Vagina (tissue), 2 donors: ENCODE data around the gene CHST10.

Experiments
- POLR2AphosphoS5 ChIP-seq, 2 donors: sonication (generic); formaldehyde crosslinking; IDR thresholded peaks; one replicate each; pipeline ENCODE4 v1.9.0; 2017; ENCODE audit warnings: antibody characterized with exemption in 2 of 2, mild to moderate bottlenecking in 2 of 2, low read depth in 1 of 2; ENCODE audit not compliant: insufficient read depth in 1 of 2
- TF ChIP-seq, protein P1 (sequence below), 3 experiments: fragments of 450-650 bp in 2 of 3; fragments of 200-600 bp in 1 of 3; sonication (generic) in 1 of 3; IDR thresholded peaks; one replicate each; pipeline ENCODE4 v1.5.1; 2017 to 2019; ENCODE audit warnings: antibody characterized with exemption in 3 of 3, mild to moderate bottlenecking in 2 of 3, moderate library complexity in 2 of 3

GRCh38 chr2:100426384-100426720, 8.9 kb upstream of the CHST10 start:
- TF ChIP-seq, protein P1, sequence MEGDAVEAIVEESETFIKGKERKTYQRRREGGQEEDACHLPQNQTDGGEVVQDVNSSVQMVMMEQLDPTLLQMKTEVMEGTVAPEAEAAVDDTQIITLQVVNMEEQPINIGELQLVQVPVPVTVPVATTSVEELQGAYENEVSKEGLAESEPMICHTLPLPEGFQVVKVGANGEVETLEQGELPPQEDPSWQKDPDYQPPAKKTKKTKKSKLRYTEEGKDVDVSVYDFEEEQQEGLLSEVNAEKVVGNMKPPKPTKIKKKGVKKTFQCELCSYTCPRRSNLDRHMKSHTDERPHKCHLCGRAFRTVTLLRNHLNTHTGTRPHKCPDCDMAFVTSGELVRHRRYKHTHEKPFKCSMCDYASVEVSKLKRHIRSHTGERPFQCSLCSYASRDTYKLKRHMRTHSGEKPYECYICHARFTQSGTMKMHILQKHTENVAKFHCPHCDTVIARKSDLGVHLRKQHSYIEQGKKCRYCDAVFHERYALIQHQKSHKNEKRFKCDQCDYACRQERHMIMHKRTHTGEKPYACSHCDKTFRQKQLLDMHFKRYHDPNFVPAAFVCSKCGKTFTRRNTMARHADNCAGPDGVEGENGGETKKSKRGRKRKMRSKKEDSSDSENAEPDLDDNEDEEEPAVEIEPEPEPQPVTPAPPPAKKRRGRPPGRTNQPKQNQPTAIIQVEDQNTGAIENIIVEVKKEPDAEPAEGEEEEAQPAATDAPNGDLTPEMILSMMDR (IDR thresholded peaks at IDR 0.05) = no peak
- TF ChIP-seq POLR2AphosphoS5 (IDR thresholded peaks at IDR 0.05; ENCODE audit: insufficient read depth in 1 of 2, low read depth in 1 of 2) = no peak
